CD4-positive, alpha-beta memory T cell (primary cell): ENCODE measurements around the gene RASSF3. TPM values are rescaled to one million over a fixed set of nuclear protein-coding genes. Genes with fewer than 3 reads are reported as not detected.

Experiments
- CTCF ChIA-PET: fragments of 350-600 bp; sonication (Branson Sonifier 250); formaldehyde crosslinking; loops from one replicate; lab custom pipeline; 2021; ENCODE audit warnings: inconsistent platforms; ENCODE audit not compliant: partially characterized antibody; lab: Charles Lee
- POLR2A ChIA-PET: fragments of 350-600 bp; sonication (Branson Sonifier 250); formaldehyde crosslinking; loops from one replicate; lab custom pipeline; 2021; ENCODE audit not compliant: partially characterized antibody; lab: Charles Lee
- DNase-seq, 5 donors: peaks; one replicate each; pipeline versions ENCODE4 v3.0.0 to v3.0.0-alpha.2; 2020 to 2022; ENCODE audit warnings: mixed read lengths in 1 of 5
- H3K27ac ChIP-seq: one replicate; pipeline ENCODE4 v1.7.0; 2013; ENCODE audit warnings: low read depth, low read length
- H3K27me3 ChIP-seq: 2 replicates; pipeline ENCODE4 v1.7.0; 2013; ENCODE audit warnings: mild to moderate bottlenecking, low read length, moderate library complexity; ENCODE audit not compliant: insufficient read depth
- H3K36me3 ChIP-seq: 2 replicates; pipeline ENCODE4 v1.7.0; 2013; ENCODE audit warnings: mild to moderate bottlenecking, low read length, moderate library complexity; ENCODE audit not compliant: insufficient read depth
- H3K4me1 ChIP-seq: 2 replicates; pipeline ENCODE4 v1.7.0; 2013; ENCODE audit warnings: mild to moderate bottlenecking, low read length, moderate library complexity; ENCODE audit not compliant: insufficient read depth
- H3K4me3 ChIP-seq, 2 donors: one replicate each; pipeline ENCODE4 v1.7.0; 2013; ENCODE audit warnings: low read length in 2 of 2, mild to moderate bottlenecking in 1 of 2
- H3K9me3 ChIP-seq, 2 donors: one replicate each; pipeline ENCODE4 v1.7.0; 2013; ENCODE audit warnings: low read length in 2 of 2, control low read depth in 1 of 2; ENCODE audit not compliant: control insufficient read depth in 1 of 2
- H3K27ac Mint-ChIP-seq, 7 donors: one replicate each; pipeline ENCODE4 v1.8.0; 2020 to 2021; ENCODE audit warnings: mixed read lengths in 7 of 7, mild to moderate bottlenecking in 6 of 7, inconsistent platforms in 3 of 7, moderate library complexity in 3 of 7
- H3K27me3 Mint-ChIP-seq, 2 donors: one replicate each; pipeline ENCODE4 v1.8.0; 2020 to 2021; ENCODE audit warnings: mixed read lengths in 2 of 2
- H3K36me3 Mint-ChIP-seq, 2 donors: one replicate each; pipeline ENCODE4 v1.8.0; 2020 to 2021; ENCODE audit warnings: mixed read lengths in 2 of 2, inconsistent platforms in 1 of 2, mild to moderate bottlenecking in 1 of 2
- H3K4me1 Mint-ChIP-seq, 4 donors: one replicate each; pipeline ENCODE4 v1.8.0; 2020 to 2021; ENCODE audit warnings: mixed read lengths in 4 of 4, mild to moderate bottlenecking in 1 of 4
- H3K4me3 Mint-ChIP-seq, 8 donors: one replicate each; pipeline ENCODE4 v1.8.0; 2020 to 2021; ENCODE audit warnings: mixed read lengths in 8 of 8, mild to moderate bottlenecking in 7 of 8, moderate library complexity in 6 of 8, inconsistent platforms in 3 of 8
- H3K9me3 Mint-ChIP-seq, 8 donors: one replicate each; pipeline ENCODE4 v1.8.0; 2020 to 2021; ENCODE audit warnings: mixed read lengths in 8 of 8, mild to moderate bottlenecking in 5 of 8, inconsistent platforms in 3 of 8, moderate library complexity in 1 of 8
- intact Hi-C: fragments of 100-400 bp; cut with micrococcal nuclease; formaldehyde crosslinking; loops from one replicate; pipeline ENCODE4 v1.15.1; 2023
- polyA plus RNA-seq, 2 donors: library from polyadenylated mRNA; unstranded; fragments of 300-500 nt; fragmentation: Illumina TruSeq; gene quantifications; one replicate each; pipeline ENCODE4 v1.2.3, GENCODE V29; 2021
- total RNA-seq, 2 experiments: library from RNA; stranded (reverse); gene quantifications; one replicate each; pipeline ENCODE4 v1.2.3, GENCODE V29; 2021

Gene RASSF3
- total and polyA plus RNA-seq, 4 experiments from 2014 or later: 5.2 to 159 (median 85.7) TPM

DNA sequence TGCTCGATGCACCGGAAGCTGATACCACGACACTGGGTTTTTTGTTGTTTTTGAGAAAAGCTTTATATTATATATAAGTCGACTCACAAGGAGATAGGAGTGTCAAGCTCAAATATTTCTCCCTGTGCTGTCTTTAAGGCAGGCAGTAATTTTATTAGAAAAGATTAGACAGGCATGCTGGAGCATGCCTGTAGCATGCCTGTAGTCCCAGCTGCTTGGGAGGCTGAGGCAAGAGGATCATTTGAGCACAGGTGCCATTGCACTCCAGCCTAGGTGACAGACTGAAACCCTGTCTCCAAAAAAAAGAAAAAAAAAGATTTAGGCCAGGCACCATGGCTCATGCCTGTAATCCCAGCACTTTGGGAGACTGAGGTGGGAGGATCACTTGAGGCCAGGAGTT is 97.1 kb downstream of the RASSF3 start:
- H3K4me1 Mint-ChIP-seq: peaks cover 4 to 7% (median 6%) of the 10 kb centered on the region in 4 donors
- Histone ChIP-seq H3K27ac (no peak overlapping the region), H3K4me3 (no peak overlapping the region), H3K36me3 (no peaks in the 10 kb centered on the region), H3K9me3 (no peaks in the 10 kb centered on the region), H3K27me3 (no peaks in the 10 kb centered on the region), H3K4me1 (no peaks in the 10 kb centered on the region)
- no peaks in the 10 kb centered on the region for H3K9me3 Mint-ChIP-seq
- H3K4me3 Mint-ChIP-seq: no peak overlapping the region
- H3K36me3 Mint-ChIP-seq: peaks cover 26 to 43% of the 10 kb centered on the region in 2 donors
- ChIA-PET POLR2A (interaction anchor here (0.6 to 0.9 kb wide), 3 partner anchors 8 to 23 kb away, joined by 3 read pairs; no protein-coding TSS in a partner anchor), CTCF (interaction anchor here (0.7 to 2.7 kb wide), 7 partner anchors 10 to 163 kb away, joined by 3 to 10 read pairs (median 6); no protein-coding TSS in a partner anchor)
- no peaks in the 10 kb centered on the region for H3K27me3 Mint-ChIP-seq
- DNase-seq: no peak
- no peak overlapping the region for H3K27ac Mint-ChIP-seq
- intact Hi-C loops: no loop called here

DNA sequence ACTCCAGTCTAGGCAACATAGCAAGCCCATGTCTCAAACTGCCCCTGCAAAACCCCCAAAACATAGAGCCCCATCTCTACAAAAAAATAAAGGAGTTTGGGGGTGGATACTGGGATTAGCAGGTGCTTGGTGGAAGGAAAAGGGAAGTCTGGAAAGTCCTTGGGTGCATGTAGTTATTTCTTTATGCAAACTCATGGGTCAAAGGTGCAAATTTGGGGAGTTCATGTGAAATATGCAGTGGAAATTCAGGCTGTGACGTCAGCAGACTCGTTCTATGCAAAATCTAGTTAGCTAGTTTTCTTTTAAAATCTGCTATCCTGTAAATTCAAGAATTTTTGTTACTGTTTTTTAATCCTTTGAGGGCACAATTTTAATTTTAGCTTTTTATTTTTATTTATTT is 97.6 kb downstream of the RASSF3 start:
- Mint-ChIP-seq H3K9me3 (no peaks in the 10 kb centered on the region), H3K27me3 (no peaks in the 10 kb centered on the region), H3K27ac (peak overlapping the region in 1 of 7 donors; percentile 30), H3K4me1 (peaks cover under 1 to 8% (median 7%) of the 10 kb centered on the region in 4 donors), H3K36me3 (peaks cover 31 to 46% of the 10 kb centered on the region in 2 donors), H3K4me3 (peak overlapping the region in 1 of 8 donors; percentile 25)
- Histone ChIP-seq H3K9me3 (no peaks in the 10 kb centered on the region), H3K4me1 (no peaks in the 10 kb centered on the region), H3K4me3 (no peak overlapping the region), H3K27ac (no peak overlapping the region), H3K36me3 (no peaks in the 10 kb centered on the region), H3K27me3 (no peaks in the 10 kb centered on the region)
- DNase-seq: no peak
- intact Hi-C loops: no loop called here
- ChIA-PET CTCF (interaction anchor here (1.4 to 2.0 kb wide), 3 partner anchors 10 to 158 kb away, joined by 5 to 7 read pairs (median 6); no protein-coding TSS in a partner anchor), POLR2A (no interaction called here)

DNA sequence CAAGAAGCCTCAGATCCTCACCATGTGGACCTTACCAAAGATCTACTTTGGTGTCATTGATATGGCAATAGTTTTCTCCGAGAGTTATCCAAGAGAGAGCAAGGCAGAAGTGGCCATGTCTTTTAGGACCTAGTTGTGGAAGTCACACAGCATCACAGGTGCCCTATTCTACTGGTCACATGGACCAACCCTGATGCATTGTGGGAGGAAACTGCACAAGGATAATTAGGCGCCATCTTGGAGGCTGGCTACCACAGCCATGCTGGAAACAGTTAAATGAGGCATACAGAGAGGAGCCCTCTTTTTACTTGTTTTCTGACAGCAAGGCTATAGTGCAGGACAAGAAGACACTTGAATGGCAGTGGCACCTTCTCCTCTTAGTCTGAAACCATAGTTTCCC is 99.1 kb downstream of the RASSF3 start:
- no peak for DNase-seq
- H3K4me1 Mint-ChIP-seq: peaks cover 13 to 23% (median 15%) of the 10 kb centered on the region in 4 donors
- Histone ChIP-seq H3K4me3 (no peak overlapping the region), H3K36me3 (no peaks in the 10 kb centered on the region), H3K9me3 (no peaks in the 10 kb centered on the region), H3K27me3 (no peaks in the 10 kb centered on the region), H3K27ac (no peak overlapping the region), H3K4me1 (peaks cover 7% of the 10 kb centered on the region)
- H3K36me3 Mint-ChIP-seq: peaks cover 38 to 49% of the 10 kb centered on the region in 2 donors
- H3K27me3 Mint-ChIP-seq: no peaks in the 10 kb centered on the region
- no peak overlapping the region for H3K4me3 Mint-ChIP-seq
- H3K27ac Mint-ChIP-seq: peak overlapping the region in 1 of 7 donors; percentile 36
- ChIA-PET POLR2A (no interaction called here), CTCF (interaction anchor here (2.6 kb wide), 1 partner anchor 12 kb away, joined by 14 read pairs; no protein-coding TSS in a partner anchor)
- H3K9me3 Mint-ChIP-seq: no peaks in the 10 kb centered on the region
- intact Hi-C loops: no loop called here

DNA sequence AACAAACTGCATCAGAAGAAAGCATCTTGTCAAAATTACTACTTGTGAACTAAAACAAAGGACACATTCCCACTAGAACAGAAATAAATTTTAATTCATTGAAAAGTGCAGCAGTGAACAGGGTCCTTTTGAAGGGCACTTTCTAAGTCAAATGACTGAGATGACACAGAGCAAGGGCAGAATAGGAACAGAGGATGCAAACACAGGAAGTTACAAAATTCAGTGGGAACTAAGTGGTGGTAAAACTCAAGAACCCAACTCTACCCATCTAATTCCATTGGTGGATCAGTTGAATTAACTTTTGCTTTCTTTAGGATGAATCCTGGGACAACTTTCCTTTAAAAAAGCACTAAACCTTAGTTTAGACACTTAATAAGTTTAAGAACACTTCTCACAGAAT is 103.1 kb downstream of the RASSF3 start:
- Mint-ChIP-seq H3K27ac (peak overlapping the region in 4 of 7 donors; percentile 22 to 69 (median 30)), H3K27me3 (no peaks in the 10 kb centered on the region), H3K36me3 (peaks cover 47 to 62% of the 10 kb centered on the region in 2 donors), H3K4me3 (no peak overlapping the region), H3K4me1 (peaks cover 16 to 34% (median 26%) of the 10 kb centered on the region in 4 donors), H3K9me3 (no peaks in the 10 kb centered on the region)
- H3K9me3 ChIP-seq: no peaks in the 10 kb centered on the region
- intact Hi-C loops: no loop called here
- H3K27ac ChIP-seq: no peak overlapping the region
- no peak overlapping the region for H3K4me3 ChIP-seq
- H3K36me3 ChIP-seq: no peaks in the 10 kb centered on the region
- ChIA-PET POLR2A (no interaction called here), CTCF (no interaction called here)
- H3K27me3 ChIP-seq: no peaks in the 10 kb centered on the region
- H3K4me1 ChIP-seq: peaks cover 7% of the 10 kb centered on the region
- DNase-seq: no peak

DNA sequence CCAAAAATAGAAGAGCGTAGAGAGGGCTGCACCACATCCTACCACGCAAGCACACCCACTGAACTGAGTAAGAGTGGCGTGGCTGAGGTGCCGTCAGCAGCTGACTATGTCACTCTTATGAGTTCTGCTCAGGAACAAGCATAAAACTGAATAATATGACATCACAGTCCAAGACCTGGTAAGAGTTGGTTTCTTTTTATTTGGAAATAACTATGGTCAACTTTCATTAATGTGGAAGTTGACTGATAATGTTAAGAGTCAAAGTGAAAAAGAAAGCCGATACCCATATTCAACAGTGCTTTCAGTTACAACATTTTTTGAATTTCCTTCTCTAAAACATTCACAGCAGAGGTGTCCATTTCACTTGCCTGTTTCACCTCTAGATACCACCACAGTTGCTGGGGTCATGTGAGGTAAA is 104.3 kb downstream of the RASSF3 start:
- no peaks in the 10 kb centered on the region for H3K9me3 ChIP-seq
- no peak overlapping the region for H3K27ac ChIP-seq
- H3K4me3 ChIP-seq: no peak overlapping the region
- peaks cover 16 to 35% (median 27%) of the 10 kb centered on the region in 4 donors for H3K4me1 Mint-ChIP-seq
- no peaks in the 10 kb centered on the region for H3K27me3 Mint-ChIP-seq
- H3K36me3 Mint-ChIP-seq: peaks cover 51 to 70% of the 10 kb centered on the region in 2 donors
- H3K9me3 Mint-ChIP-seq: no peaks in the 10 kb centered on the region
- peak in 2 of 5 donors; percentile 30 to 45 for DNase-seq
- ChIA-PET POLR2A (no interaction called here), CTCF (no interaction called here)
- H3K27ac Mint-ChIP-seq: peak overlapping the region in 6 of 7 donors; percentile 11 to 72 (median 54)
- intact Hi-C loops: no loop called here
- peaks cover 7% of the 10 kb centered on the region for H3K4me1 ChIP-seq
- no peaks in the 10 kb centered on the region for H3K36me3 ChIP-seq
- peak overlapping the region in 2 of 8 donors; percentile 18 to 30 for H3K4me3 Mint-ChIP-seq
- no peaks in the 10 kb centered on the region for H3K27me3 ChIP-seq

DNA sequence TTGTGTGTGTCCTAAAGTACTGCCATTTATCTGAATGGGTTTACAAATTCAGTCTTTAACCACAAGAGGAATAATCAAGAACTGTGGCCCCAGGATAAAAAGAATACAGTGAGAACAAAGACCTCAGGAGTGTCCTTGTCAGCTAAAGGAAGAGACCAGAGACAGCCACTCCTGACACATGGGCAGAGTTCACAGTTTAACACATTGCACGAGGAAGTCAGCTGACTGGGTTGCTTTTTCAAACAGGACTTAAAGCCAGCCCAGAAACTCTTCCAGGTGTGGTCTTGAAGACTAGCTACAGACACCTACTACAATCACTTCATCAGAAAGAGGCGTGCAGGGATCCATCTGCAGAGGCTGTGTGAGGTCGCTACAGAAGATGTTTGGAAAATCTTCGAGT is 106.1 kb downstream of the RASSF3 start:
- no peak overlapping the region for H3K4me3 Mint-ChIP-seq
- peaks cover 67 to 74% of the 10 kb centered on the region in 2 donors for H3K36me3 Mint-ChIP-seq
- H3K27me3 Mint-ChIP-seq: no peaks in the 10 kb centered on the region
- H3K27ac ChIP-seq: no peak overlapping the region
- H3K27me3 ChIP-seq: no peaks in the 10 kb centered on the region
- no peaks in the 10 kb centered on the region for H3K9me3 ChIP-seq
- ChIA-PET CTCF (interaction anchor here (1.0 to 1.6 kb wide), 3 partner anchors 14 to 172 kb away, joined by 3 to 7 read pairs (median 3); no protein-coding TSS in a partner anchor), POLR2A (interaction anchor here (1.1 kb wide), 1 partner anchor 9 kb away, joined by 3 read pairs; no protein-coding TSS in a partner anchor)
- peaks cover 4% of the 10 kb centered on the region for H3K36me3 ChIP-seq
- DNase-seq: no peak
- H3K27ac Mint-ChIP-seq: peak overlapping the region in 4 of 7 donors; percentile 50 to 75 (median 70)
- H3K4me3 ChIP-seq: no peak overlapping the region
- H3K9me3 Mint-ChIP-seq: no peaks in the 10 kb centered on the region
- peaks cover 14 to 35% (median 26%) of the 10 kb centered on the region in 4 donors for H3K4me1 Mint-ChIP-seq
- intact Hi-C loops: no loop called here
- H3K4me1 ChIP-seq: peaks cover 7% of the 10 kb centered on the region

DNA sequence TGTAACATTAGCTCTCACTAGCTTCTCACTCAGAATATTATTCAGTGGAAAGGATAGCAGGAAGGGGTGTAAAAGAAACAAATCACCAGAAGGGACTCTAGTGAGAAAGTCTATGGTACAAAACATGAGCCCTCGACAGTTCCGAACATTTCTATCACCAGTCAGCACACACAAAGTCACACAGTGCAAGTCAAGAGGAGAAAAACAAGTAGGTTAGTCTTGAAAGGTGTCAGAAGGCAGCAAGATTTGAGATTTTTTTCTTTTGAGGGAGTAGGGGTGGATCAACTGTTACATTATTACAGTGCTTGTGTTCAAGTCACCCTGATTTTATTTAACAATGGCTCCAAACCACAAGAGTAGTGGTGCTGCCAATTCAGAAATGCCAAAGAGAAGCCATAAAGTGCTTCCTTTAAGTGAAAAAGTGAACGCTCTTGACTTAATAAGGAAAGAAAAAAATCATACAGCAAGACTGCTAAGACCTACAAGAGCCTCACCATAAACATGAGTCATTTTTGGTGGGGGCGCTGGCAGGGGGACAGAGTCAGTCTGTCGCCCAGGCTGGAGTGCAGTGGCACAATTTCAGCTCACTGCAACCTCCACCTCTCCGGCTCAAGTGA is 106.7 kb downstream of the RASSF3 start:
- no peaks in the 10 kb centered on the region for H3K9me3 Mint-ChIP-seq
- peak overlapping the region in 5 of 7 donors; percentile 3 to 72 (median 50) for H3K27ac Mint-ChIP-seq
- intact Hi-C loops: no loop called here
- ChIA-PET CTCF (interaction anchor here (0.8 to 1.6 kb wide), 3 partner anchors 9 to 168 kb away, joined by 3 to 7 read pairs (median 6); no protein-coding TSS in a partner anchor), POLR2A (no interaction called here)
- H3K4me1 Mint-ChIP-seq: peaks cover 14 to 35% (median 26%) of the 10 kb centered on the region in 4 donors
- H3K4me3 ChIP-seq: no peak overlapping the region
- H3K9me3 ChIP-seq: no peaks in the 10 kb centered on the region
- H3K4me1 ChIP-seq: peaks cover 7% of the 10 kb centered on the region
- no peaks in the 10 kb centered on the region for H3K27me3 ChIP-seq
- no peak for DNase-seq
- H3K4me3 Mint-ChIP-seq: no peak overlapping the region
- H3K36me3 ChIP-seq: peaks cover 10% of the 10 kb centered on the region
- peaks cover 70 to 78% of the 10 kb centered on the region in 2 donors for H3K36me3 Mint-ChIP-seq
- no peaks in the 10 kb centered on the region for H3K27me3 Mint-ChIP-seq
- H3K27ac ChIP-seq: no peak overlapping the region
